Measurements from ENCODE around the gene TXNRD2.
"Not testable (repeated sequence)": the region's sequence is repeated elsewhere in the genome, so short reads cannot be mapped to it uniquely, and the experiment has no call there.

TXNRD2 gene

GRCh38 chr22:19841641-19842392 lies 99.8 kb downstream of the TXNRD2 start:
- no peak for DNase-seq

- DNase-seq = no peak
Measured at GRCh38 chr22:19840955-19841640, 100.5 kb downstream of the TXNRD2 start.

- no peak for DNase-seq
Measured at GRCh38 chr22:19840059-19840458, 101.6 kb downstream of the TXNRD2 start.

GRCh38 chr22:19837915-19838314 lies 103.7 kb downstream of the TXNRD2 start:
- DNase-seq = no peak

GRCh38 chr22:19836512-19836911 lies 105.1 kb downstream of the TXNRD2 start:
- no peak for DNase-seq

GRCh38 chr22:19834599-19834998 lies 107.0 kb downstream of the TXNRD2 start:
- DNase-seq = no peak

GRCh38 chr22:19833327-19833726 lies 108.3 kb downstream of the TXNRD2 start:
- DNase-seq = not testable (repeated sequence)

GRCh38 chr22:19832476-19833108 lies 109.0 kb downstream of the TXNRD2 start:
- no peak for DNase-seq

- DNase-seq = not testable (repeated sequence)
Measured at GRCh38 chr22:19831979-19832378, 109.6 kb downstream of the TXNRD2 start.

- DNase-seq = no peak
Measured at GRCh38 chr22:19831016-19831415, 110.6 kb downstream of the TXNRD2 start.

GRCh38 chr22:19828035-19828401 lies 113.6 kb downstream of the TXNRD2 start:
- DNase-seq = no peak

- DNase-seq = no peak
Measured at GRCh38 chr22:19827341-19828034, 114.1 kb downstream of the TXNRD2 start.

- no peak for DNase-seq
Measured at GRCh38 chr22:19826619-19826950, 115.0 kb downstream of the TXNRD2 start.

GRCh38 chr22:19825904-19826618 lies 115.6 kb downstream of the TXNRD2 start:
- DNase-seq = no peak
